Transverse colon (tissue), 3 donors: ENCODE results near the gene SIX5.

Source experiments
- CTCF ChIP-seq, 5 experiments: fragments of 200-600 bp in 3 of 5; fragments of 450-650 bp in 2 of 5; sonication (generic) in 3 of 5; IDR thresholded peaks; 1 replicate in 2 of 5; 2 replicates in 3 of 5; pipeline ENCODE4 v1.5.1; 2016 to 2017; ENCODE audit warnings: antibody characterized with exemption in 5 of 5, inconsistent platforms in 3 of 5, mild to moderate bottlenecking in 2 of 5, moderate library complexity in 1 of 5
- POLR2A ChIP-seq: fragments of 450-650 bp; IDR thresholded peaks from one replicate; pipeline ENCODE4 v1.6.1; 2016; ENCODE audit warnings: antibody characterized with exemption, mild to moderate bottlenecking, moderate library complexity

- TF ChIP-seq CTCF (IDR thresholded peaks at IDR 0.05) (no peak), POLR2A (no peak)
Observed at GRCh38 chr19:45766869-45767346, 2.1 kb downstream of the SIX5 start.
